GM19397 (cell line): ENCODE results near the gene SLC43A2.
"Not testable (repeated sequence)": the region's sequence is repeated elsewhere in the genome, so short reads cannot be mapped to it uniquely, and the experiment has no call there.

ENCODE experiments used
- ATAC-seq: cut with Tn5 transposase; IDR thresholded peaks from one replicate; pipeline ENCODE4 v1.9.1; 2021; ENCODE audit warnings: mild to moderate bottlenecking, moderate library complexity; ENCODE audit not compliant: unreplicated experiment

SLC43A2 gene

GRCh38 chr17:1627982-1628855 is at the start of gene SLC43A2:
Gene SLC43A2 (minus strand): TSS chr17:1628834. CDS start chr17:1627874, 960 bp downstream.
- peak; percentile 58 for ATAC-seq

- no peak for ATAC-seq
Observed at GRCh38 chr17:1676401-1676800, 47.8 kb upstream of the SLC43A2 start.

- ATAC-seq = no peak
Observed at GRCh38 chr17:1673041-1673785, 44.6 kb upstream of the SLC43A2 start.

GRCh38 chr17:1663934-1664333 is 35.3 kb upstream of the SLC43A2 start:
- not testable (repeated sequence) for ATAC-seq

GRCh38 chr17:1661045-1661444 is 32.4 kb upstream of the SLC43A2 start:
- no peak for ATAC-seq

GRCh38 chr17:1658100-1658499 is 29.5 kb upstream of the SLC43A2 start:
- no peak for ATAC-seq

GRCh38 chr17:1653735-1654134 is 25.1 kb upstream of the SLC43A2 start:
- no peak for ATAC-seq

- not testable (repeated sequence) for ATAC-seq
Observed at GRCh38 chr17:1652794-1653193, 24.2 kb upstream of the SLC43A2 start.

GRCh38 chr17:1651559-1651844 is 22.9 kb upstream of the SLC43A2 start:
- no peak for ATAC-seq

GRCh38 chr17:1650731-1651558 is 22.3 kb upstream of the SLC43A2 start:
- no peak for ATAC-seq

- ATAC-seq = no peak
Observed at GRCh38 chr17:1649844-1650501, 21.3 kb upstream of the SLC43A2 start, which contains the start of gene RILP. Gene RILP (minus strand): TSS chr17:1649866. CDS start chr17:1649804, 62 bp downstream.

- peak; percentile 60 for ATAC-seq
Observed at GRCh38 chr17:1648963-1649843, 20.6 kb upstream of the SLC43A2 start.

- peak; percentile 3 for ATAC-seq
Observed at GRCh38 chr17:1648173-1648962, 19.7 kb upstream of the SLC43A2 start.

GRCh38 chr17:1647802-1648171 is 19.2 kb upstream of the SLC43A2 start:
- ATAC-seq = no peak

- ATAC-seq = no peak
Observed at GRCh38 chr17:1646199-1646875, 17.7 kb upstream of the SLC43A2 start.

GRCh38 chr17:1645207-1646171 is 16.9 kb upstream of the SLC43A2 start, which contains the start of gene SCARF1:
Gene SCARF1 (minus strand): TSS chr17:1645732. CDS start chr17:1645697, 35 bp downstream.
- ATAC-seq = no peak
